ENCODE data around the gene TENM4.

DNA sequence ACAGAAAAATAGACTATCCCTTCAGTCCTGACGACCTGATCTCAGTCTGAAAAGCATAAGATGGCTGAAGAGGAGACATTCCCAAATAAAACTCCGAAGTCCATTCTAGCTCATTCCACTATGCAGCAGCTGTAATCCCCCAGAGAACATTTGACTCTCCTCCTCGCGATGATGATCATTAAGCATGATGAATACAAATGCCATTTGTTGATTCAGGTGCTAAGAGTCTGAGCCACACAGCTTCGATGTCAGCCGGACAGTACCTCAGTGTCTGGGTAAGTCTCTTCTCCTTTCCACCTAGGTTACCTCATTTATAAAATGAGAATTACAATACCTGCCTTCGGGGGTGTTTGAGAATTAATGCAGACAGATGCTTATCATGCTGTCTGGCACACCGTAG is 94.8 kb downstream of the TENM4 start:
- TF ChIP-seq, protein P1, sequence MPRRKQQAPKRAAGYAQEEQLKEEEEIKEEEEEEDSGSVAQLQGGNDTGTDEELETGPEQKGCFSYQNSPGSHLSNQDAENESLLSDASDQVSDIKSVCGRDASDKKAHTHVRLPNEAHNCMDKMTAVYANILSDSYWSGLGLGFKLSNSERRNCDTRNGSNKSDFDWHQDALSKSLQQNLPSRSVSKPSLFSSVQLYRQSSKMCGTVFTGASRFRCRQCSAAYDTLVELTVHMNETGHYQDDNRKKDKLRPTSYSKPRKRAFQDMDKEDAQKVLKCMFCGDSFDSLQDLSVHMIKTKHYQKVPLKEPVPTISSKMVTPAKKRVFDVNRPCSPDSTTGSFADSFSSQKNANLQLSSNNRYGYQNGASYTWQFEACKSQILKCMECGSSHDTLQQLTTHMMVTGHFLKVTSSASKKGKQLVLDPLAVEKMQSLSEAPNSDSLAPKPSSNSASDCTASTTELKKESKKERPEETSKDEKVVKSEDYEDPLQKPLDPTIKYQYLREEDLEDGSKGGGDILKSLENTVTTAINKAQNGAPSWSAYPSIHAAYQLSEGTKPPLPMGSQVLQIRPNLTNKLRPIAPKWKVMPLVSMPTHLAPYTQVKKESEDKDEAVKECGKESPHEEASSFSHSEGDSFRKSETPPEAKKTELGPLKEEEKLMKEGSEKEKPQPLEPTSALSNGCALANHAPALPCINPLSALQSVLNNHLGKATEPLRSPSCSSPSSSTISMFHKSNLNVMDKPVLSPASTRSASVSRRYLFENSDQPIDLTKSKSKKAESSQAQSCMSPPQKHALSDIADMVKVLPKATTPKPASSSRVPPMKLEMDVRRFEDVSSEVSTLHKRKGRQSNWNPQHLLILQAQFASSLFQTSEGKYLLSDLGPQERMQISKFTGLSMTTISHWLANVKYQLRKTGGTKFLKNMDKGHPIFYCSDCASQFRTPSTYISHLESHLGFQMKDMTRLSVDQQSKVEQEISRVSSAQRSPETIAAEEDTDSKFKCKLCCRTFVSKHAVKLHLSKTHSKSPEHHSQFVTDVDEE (CRISPR knock-in tag; IDR thresholded peaks at IDR 0.05): no peak
- no peak for TF ChIP-seq BACH2 (CRISPR knock-in tag; IDR thresholded peaks at IDR 0.05; ENCODE audit: borderline replicate concordance)
- no peak for TF ChIP-seq ARNTL (CRISPR knock-in tag; IDR thresholded peaks at IDR 0.05; ENCODE audit: borderline replicate concordance, low read depth)
- TF ChIP-seq SNAI2 (CRISPR knock-in tag; IDR thresholded peaks at IDR 0.05): no peak
- TF ChIP-seq TCF4 (CRISPR knock-in tag; IDR thresholded peaks at IDR 0.05; ENCODE audit: borderline replicate concordance): no peak
- TF ChIP-seq RARB (CRISPR knock-in tag; IDR thresholded peaks at IDR 0.05): no peak
- TF ChIP-seq ISL1 (CRISPR knock-in tag; IDR thresholded peaks at IDR 0.05): no peak
- no peak for TF ChIP-seq PATZ1 (CRISPR knock-in tag; IDR thresholded peaks at IDR 0.05; ENCODE audit: borderline replicate concordance)
- TF ChIP-seq, protein P2, sequence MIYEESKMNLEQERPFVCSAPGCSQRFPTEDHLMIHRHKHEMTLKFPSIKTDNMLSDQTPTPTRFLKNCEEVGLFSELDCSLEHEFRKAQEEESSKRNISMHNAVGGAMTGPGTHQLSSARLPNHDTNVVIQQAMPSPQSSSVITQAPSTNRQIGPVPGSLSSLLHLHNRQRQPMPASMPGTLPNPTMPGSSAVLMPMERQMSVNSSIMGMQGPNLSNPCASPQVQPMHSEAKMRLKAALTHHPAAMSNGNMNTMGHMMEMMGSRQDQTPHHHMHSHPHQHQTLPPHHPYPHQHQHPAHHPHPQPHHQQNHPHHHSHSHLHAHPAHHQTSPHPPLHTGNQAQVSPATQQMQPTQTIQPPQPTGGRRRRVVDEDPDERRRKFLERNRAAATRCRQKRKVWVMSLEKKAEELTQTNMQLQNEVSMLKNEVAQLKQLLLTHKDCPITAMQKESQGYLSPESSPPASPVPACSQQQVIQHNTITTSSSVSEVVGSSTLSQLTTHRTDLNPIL (CRISPR knock-in tag; IDR thresholded peaks at IDR 0.05; ENCODE audit: low read depth): no peak
- TF ChIP-seq ZFP30 (CRISPR knock-in tag; IDR thresholded peaks at IDR 0.05): no peak
